ENCODE results near the gene DIPK2B.

DIPK2B gene

GRCh38 chrX:45157647-45158046 lies 43.0 kb downstream of the DIPK2B start:
- no peak for DNase-seq (ENCODE audit: low read depth)

- DNase-seq (ENCODE audit: low read depth), result no peak
Observed at GRCh38 chrX:45154462-45154861, 46.2 kb downstream of the DIPK2B start.

GRCh38 chrX:45154033-45154360 lies 46.7 kb downstream of the DIPK2B start:
- DNase-seq (ENCODE audit: low read depth), result no peak
